Left ventricle myocardium inferior (tissue), 1 donor: Measurements from ENCODE around the gene SHB. TPM values are rescaled to one million over a fixed set of nuclear protein-coding genes. Genes with fewer than 3 reads are reported as not detected.
A peak's percentile ranks its signal among the peaks of the same experiment; 100 is the strongest.

Source experiments
- DNase-seq: peaks from one replicate; pipeline ENCODE4 v3.0.0-alpha.2; 2020
- H3K27ac ChIP-seq: fragments of 200-600 bp; replicated peaks from 2 replicates; pipeline ENCODE4 v1.8.0; 2021
- H3K27me3 ChIP-seq: fragments of 200-600 bp; 2 replicates; pipeline ENCODE4 v1.8.0; 2021; ENCODE audit warnings: low read depth
- H3K36me3 ChIP-seq: fragments of 200-600 bp; 2 replicates; pipeline ENCODE4 v1.8.0; 2021
- H3K4me1 ChIP-seq: fragments of 200-600 bp; 2 replicates; pipeline ENCODE4 v1.8.0; 2021
- H3K4me3 ChIP-seq: fragments of 200-600 bp; 2 replicates; pipeline ENCODE4 v1.8.0; 2021; ENCODE audit warnings: mild to moderate bottlenecking, moderate library complexity
- H3K9me3 ChIP-seq: fragments of 200-600 bp; replicated peaks from 2 replicates; pipeline ENCODE4 v1.8.0; 2021
- CTCF ChIP-seq: fragments of 200-600 bp; IDR thresholded peaks from 2 replicates; pipeline ENCODE4 v1.8.0; 2021; ENCODE audit warnings: antibody characterized with exemption, mild to moderate bottlenecking, borderline replicate concordance
- intact Hi-C: fragments of 100-400 bp; cut with micrococcal nuclease; formaldehyde crosslinking; loops from one replicate; pipeline ENCODE4 v1.11.0; 2022
- total RNA-seq: library from RNA; stranded (reverse); fragmentation: NEBNext Ultra II Directional; extraction: Animal tissue kit (Norgen Biotek cat#: 25700); gene quantifications from one replicate; pipeline ENCODE4 v1.2.1, GENCODE V29; 2021
- donor health status: DM: no; HTN: yes; CAD: no; lungs with severe emphysema.

SHB gene
- total RNA-seq, 1 donor from 2014 or later: 19.4 TPM

- Histone ChIP-seq H3K27me3 (no peaks in the 10 kb centered on the region), H3K4me3 (peak overlapping the region; percentile 3), H3K4me1 (peaks cover 79% of the 10 kb centered on the region), H3K36me3 (no peaks in the 10 kb centered on the region), H3K27ac (peak overlapping the region; percentile 79), H3K9me3 (no peaks in the 10 kb centered on the region)
- no peak for DNase-seq
- intact Hi-C loops: no loop called here
- no peak for TF ChIP-seq CTCF
These were observed 30.5 kb downstream of the SHB start for GRCh38 chr9:38038307-38039089.

DNA sequence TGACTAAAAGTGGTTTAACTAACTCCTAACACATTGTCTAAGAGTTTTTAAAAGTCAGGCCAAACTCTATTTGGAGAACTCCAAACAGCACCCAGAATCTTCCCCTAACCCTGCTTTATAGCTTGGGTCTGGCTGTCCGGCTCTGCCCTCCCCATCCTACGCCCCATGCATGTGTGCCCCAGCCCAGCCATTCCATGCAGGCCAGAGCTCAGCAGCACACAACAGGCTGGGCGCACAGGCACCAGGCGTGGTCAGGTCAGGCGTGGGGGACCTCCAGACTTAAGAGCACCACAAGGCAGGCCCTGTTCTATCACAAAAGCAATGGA lies 31.1 kb downstream of the SHB start:
- Histone ChIP-seq H3K27me3 (no peaks in the 10 kb centered on the region), H3K9me3 (no peaks in the 10 kb centered on the region), H3K4me3 (no peak overlapping the region), H3K4me1 (peaks cover 78% of the 10 kb centered on the region), H3K27ac (peak overlapping the region; percentile 79), H3K36me3 (no peaks in the 10 kb centered on the region)
- no peak for DNase-seq
- TF ChIP-seq CTCF: no peak
- intact Hi-C loops: no loop called here

GRCh38 chr9:38036359-38037084 lies 32.5 kb downstream of the SHB start:
- Histone ChIP-seq H3K27me3 (no peaks in the 10 kb centered on the region), H3K27ac (no peak overlapping the region), H3K4me3 (no peak overlapping the region), H3K36me3 (no peaks in the 10 kb centered on the region), H3K4me1 (peaks cover 78% of the 10 kb centered on the region), H3K9me3 (no peaks in the 10 kb centered on the region)
- no peak for TF ChIP-seq CTCF
- intact Hi-C loops: no loop called here
- DNase-seq: no peak

GRCh38 chr9:38035873-38036272 lies 33.2 kb downstream of the SHB start:
- DNase-seq: no peak
- Histone ChIP-seq H3K4me1 (peaks cover 76% of the 10 kb centered on the region), H3K27me3 (no peaks in the 10 kb centered on the region), H3K36me3 (no peaks in the 10 kb centered on the region), H3K9me3 (no peaks in the 10 kb centered on the region), H3K4me3 (no peak overlapping the region), H3K27ac (no peak overlapping the region)
- TF ChIP-seq CTCF: no peak
- intact Hi-C loops: no loop called here

- no peak for TF ChIP-seq CTCF
- no peak for DNase-seq
- Histone ChIP-seq H3K4me3 (no peak overlapping the region), H3K27ac (no peak overlapping the region), H3K36me3 (no peaks in the 10 kb centered on the region), H3K27me3 (no peaks in the 10 kb centered on the region), H3K9me3 (no peaks in the 10 kb centered on the region), H3K4me1 (peaks cover 58% of the 10 kb centered on the region)
- intact Hi-C loops: no loop called here
These were observed 35.1 kb downstream of the SHB start for GRCh38 chr9:38033941-38034340.
